HK-2 (cell line): ENCODE data around the gene ADCY9.

Source experiments
- DNase-seq: peaks from one replicate; pipeline ENCODE4 v3.0.0-alpha.2; 2018; ENCODE audit not compliant: unreplicated experiment

The ADCY9 gene

GRCh38 chr16:4123616-4124300 lies 7.5 kb upstream of the ADCY9 start:
- DNase-seq, result no peak

GRCh38 chr16:4120176-4120575 lies 3.9 kb upstream of the ADCY9 start:
- DNase-seq, result no peak

GRCh38 chr16:4117250-4117578 lies 972 bp upstream of the ADCY9 start:
- no peak for DNase-seq

GRCh38 chr16:4115949-4116318 lies 308 bp downstream of the ADCY9 start:
- DNase-seq, result no peak

GRCh38 chr16:4115209-4115948 lies 863 bp downstream of the ADCY9 start:
- no peak for DNase-seq

GRCh38 chr16:4114257-4115208 lies 1.7 kb downstream of the ADCY9 start:
- DNase-seq, result no peak

- DNase-seq, result no peak
Observed at GRCh38 chr16:4113358-4114256, 2.6 kb downstream of the ADCY9 start.

- DNase-seq, result no peak
Observed at GRCh38 chr16:4111748-4112696, 4.2 kb downstream of the ADCY9 start.

GRCh38 chr16:4110680-4111079 lies 5.6 kb downstream of the ADCY9 start:
- DNase-seq, result no peak

- no peak for DNase-seq
Observed at GRCh38 chr16:4110065-4110464, 6.2 kb downstream of the ADCY9 start.

- DNase-seq, result no peak
Observed at GRCh38 chr16:4109250-4109736, 6.9 kb downstream of the ADCY9 start.

GRCh38 chr16:4106516-4106915 lies 9.7 kb downstream of the ADCY9 start:
- no peak for DNase-seq

- no peak for DNase-seq
Observed at GRCh38 chr16:4105848-4106247, 10.4 kb downstream of the ADCY9 start.

GRCh38 chr16:4103745-4104144 lies 12.5 kb downstream of the ADCY9 start:
- no peak for DNase-seq

- no peak for DNase-seq
Observed at GRCh38 chr16:4101421-4102219, 14.6 kb downstream of the ADCY9 start.

- DNase-seq, result no peak
Observed at GRCh38 chr16:4098501-4098900, 17.7 kb downstream of the ADCY9 start.

- no peak for DNase-seq
Observed at GRCh38 chr16:4097826-4098240, 18.4 kb downstream of the ADCY9 start.

- no peak for DNase-seq
Observed at GRCh38 chr16:4096509-4096908, 19.7 kb downstream of the ADCY9 start.

GRCh38 chr16:4094127-4094773 lies 22.0 kb downstream of the ADCY9 start:
- no peak for DNase-seq
